Parathyroid adenoma (tissue), 2 donors: Measurements from ENCODE around the gene CDK8.

Experiments
- H2AFZ ChIP-seq: fragments of 300-600 bp; sonication (generic); one replicate; pipeline ENCODE4 v1.7.0; 2017; ENCODE audit warnings: antibody characterized with exemption, mild to moderate bottlenecking
- H3K27ac ChIP-seq: fragments of 300-600 bp; sonication (generic); one replicate; pipeline ENCODE4 v1.7.0; 2017
- H3K27me3 ChIP-seq: fragments of 300-600 bp; sonication (generic); one replicate; pipeline ENCODE4 v1.7.0; 2017; ENCODE audit warnings: low read length; ENCODE audit not compliant: control insufficient read depth, insufficient read depth
- H3K36me3 ChIP-seq: fragments of 300-600 bp; sonication (generic); one replicate; pipeline ENCODE4 v1.7.0; 2017; ENCODE audit warnings: low read length; ENCODE audit not compliant: control insufficient read depth, insufficient read depth
- H3K4me1 ChIP-seq: fragments of 300-600 bp; sonication (generic); one replicate; pipeline ENCODE4 v1.7.0; 2017; ENCODE audit warnings: control low read depth
- H3K4me2 ChIP-seq: fragments of 300-600 bp; sonication (generic); one replicate; pipeline ENCODE4 v1.7.0; 2017; ENCODE audit warnings: low read length
- H3K4me3 ChIP-seq: fragments of 300-600 bp; sonication (generic); one replicate; pipeline ENCODE4 v1.7.0; 2017; ENCODE audit warnings: low read depth, low read length
- H3K79me2 ChIP-seq: fragments of 300-600 bp; sonication (generic); one replicate; pipeline ENCODE4 v1.7.0; 2017; ENCODE audit warnings: control low read depth
- H3K9ac ChIP-seq: fragments of 300-600 bp; sonication (generic); one replicate; pipeline ENCODE4 v1.7.0; 2017; ENCODE audit warnings: mild to moderate bottlenecking
- H3K9me3 ChIP-seq: fragments of 300-600 bp; sonication (generic); one replicate; pipeline ENCODE4 v1.7.0; 2017; ENCODE audit warnings: low read length; ENCODE audit not compliant: control insufficient read depth
- TF ChIP-seq, protein P1 (sequence below): fragments of 300-600 bp; sonication (generic); IDR thresholded peaks from one replicate; pipeline ENCODE4 v1.7.0; 2017; ENCODE audit warnings: antibody characterized with exemption, mild to moderate bottlenecking
- donor health status: primary hyperparathyroidism.

CDK8 gene

DNA sequence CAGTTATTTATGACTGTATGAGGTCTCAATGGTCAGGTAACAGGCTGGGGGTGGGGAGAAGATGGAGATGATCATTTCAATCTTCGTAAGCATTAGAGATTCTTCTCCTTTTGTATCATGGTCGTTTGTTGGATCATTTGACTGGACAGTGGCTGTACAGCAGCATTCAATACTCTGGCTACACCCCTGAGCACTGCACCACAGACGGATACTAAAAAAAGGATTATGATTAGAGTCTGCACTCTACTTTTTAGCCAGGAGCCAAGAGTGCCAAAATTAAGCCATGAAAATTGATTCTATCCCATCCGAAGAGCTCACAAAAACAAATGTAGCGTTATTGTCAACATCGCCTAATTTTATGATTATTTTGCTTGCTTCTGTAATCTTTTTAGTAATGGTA, 41.9 kb downstream of the CDK8 start:
- Histone ChIP-seq H3K27ac (no peak overlapping the region), H3K9ac (no peak overlapping the region)
- TF ChIP-seq, protein P1, sequence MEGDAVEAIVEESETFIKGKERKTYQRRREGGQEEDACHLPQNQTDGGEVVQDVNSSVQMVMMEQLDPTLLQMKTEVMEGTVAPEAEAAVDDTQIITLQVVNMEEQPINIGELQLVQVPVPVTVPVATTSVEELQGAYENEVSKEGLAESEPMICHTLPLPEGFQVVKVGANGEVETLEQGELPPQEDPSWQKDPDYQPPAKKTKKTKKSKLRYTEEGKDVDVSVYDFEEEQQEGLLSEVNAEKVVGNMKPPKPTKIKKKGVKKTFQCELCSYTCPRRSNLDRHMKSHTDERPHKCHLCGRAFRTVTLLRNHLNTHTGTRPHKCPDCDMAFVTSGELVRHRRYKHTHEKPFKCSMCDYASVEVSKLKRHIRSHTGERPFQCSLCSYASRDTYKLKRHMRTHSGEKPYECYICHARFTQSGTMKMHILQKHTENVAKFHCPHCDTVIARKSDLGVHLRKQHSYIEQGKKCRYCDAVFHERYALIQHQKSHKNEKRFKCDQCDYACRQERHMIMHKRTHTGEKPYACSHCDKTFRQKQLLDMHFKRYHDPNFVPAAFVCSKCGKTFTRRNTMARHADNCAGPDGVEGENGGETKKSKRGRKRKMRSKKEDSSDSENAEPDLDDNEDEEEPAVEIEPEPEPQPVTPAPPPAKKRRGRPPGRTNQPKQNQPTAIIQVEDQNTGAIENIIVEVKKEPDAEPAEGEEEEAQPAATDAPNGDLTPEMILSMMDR, result no peak

DNA sequence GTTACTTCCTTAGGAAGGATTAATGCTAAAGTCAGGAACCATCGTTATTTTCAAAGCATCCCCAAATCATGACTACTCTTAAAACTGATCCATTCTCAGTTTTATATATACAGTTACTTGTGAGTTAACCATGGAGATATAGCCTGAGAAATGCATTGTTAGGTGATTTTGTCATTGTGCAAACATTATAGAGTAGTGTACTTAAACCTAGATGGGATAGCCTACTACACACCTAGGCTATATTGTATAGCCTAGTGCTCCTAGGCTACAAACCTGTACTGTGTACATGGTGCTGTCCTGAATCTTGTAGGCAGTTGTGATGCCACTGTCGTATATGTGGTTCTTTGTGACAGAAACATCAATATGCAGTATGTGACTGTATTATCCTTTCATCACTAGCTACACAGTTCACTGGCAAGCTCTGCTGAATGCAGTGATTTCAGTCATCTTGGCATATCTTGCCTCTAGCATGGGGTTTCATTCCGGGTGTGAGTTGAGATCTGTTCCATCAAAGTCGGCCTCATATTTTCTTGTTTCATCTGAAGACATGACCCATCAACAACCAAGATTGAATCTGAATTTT, 45.3 kb downstream of the CDK8 start:
- H3K4me3 ChIP-seq, result no peak overlapping the region
- H2AFZ ChIP-seq, result no peak overlapping the region
- no peak overlapping the region for H3K9ac ChIP-seq
- no peaks in the 10 kb centered on the region for H3K36me3 ChIP-seq
- H3K27me3 ChIP-seq, result no peaks in the 10 kb centered on the region
- H3K4me2 ChIP-seq, result peak overlapping the region; percentile 18
- peaks cover 8% of the 10 kb centered on the region for H3K79me2 ChIP-seq
- peak overlapping the region; percentile 24 for H3K27ac ChIP-seq
- H3K9me3 ChIP-seq, result no peaks in the 10 kb centered on the region
- peaks cover 6% of the 10 kb centered on the region for H3K4me1 ChIP-seq
- TF ChIP-seq, protein P1, result no peak

More for the DNA sequence above, 41.9 kb downstream of the CDK8 start:
- Histone ChIP-seq H3K4me2 (no peak overlapping the region), H2AFZ (no peak overlapping the region), H3K4me3 (no peak overlapping the region), H3K4me1 (peaks cover 6% of the 10 kb centered on the region), H3K9me3 (no peaks in the 10 kb centered on the region), H3K79me2 (no peaks in the 10 kb centered on the region), H3K36me3 (no peaks in the 10 kb centered on the region), H3K27me3 (no peaks in the 10 kb centered on the region)

DNA sequence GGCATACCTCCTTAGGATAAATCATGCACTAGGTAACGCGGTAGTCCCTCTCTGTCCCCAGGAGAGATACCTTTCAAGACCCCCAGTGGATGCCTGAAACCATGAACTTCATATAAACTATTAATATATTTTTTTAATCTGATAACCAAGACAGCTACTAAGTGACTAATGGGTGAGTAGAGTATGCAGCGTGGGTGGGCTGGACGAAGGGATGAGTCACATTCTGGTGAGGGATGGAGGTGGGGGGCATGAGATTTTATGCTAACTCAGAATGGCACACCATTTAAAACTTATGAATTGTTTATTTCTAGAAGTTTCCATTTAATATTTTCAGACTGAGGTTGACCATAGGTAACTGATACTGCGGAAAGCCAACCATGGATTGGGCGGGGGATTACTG, 46.2 kb downstream of the CDK8 start:
- H3K27me3 ChIP-seq, result no peaks in the 10 kb centered on the region
- TF ChIP-seq, protein P1, result no peak

DNA sequence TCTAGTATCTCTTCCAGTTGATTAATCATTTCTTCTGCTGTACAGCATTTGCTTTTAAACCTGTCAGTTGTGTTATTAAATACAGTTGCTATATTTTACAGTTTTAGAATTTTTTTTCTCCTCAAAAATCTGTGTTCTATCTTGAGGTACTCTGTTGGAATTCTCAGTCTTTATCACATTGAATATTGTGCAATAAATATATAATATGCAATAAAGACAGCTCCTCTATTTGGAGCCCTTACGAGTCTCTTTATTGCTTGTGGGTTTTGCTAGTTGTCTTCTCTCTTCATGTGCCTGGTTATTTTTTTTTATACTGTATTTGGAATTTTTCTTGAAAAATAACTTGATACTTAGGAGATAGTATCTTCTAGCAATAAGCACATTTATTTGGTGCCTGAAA, 51.7 kb downstream of the CDK8 start:
- TF ChIP-seq, protein P1, result no peak
- H3K9ac ChIP-seq, result no peak overlapping the region
- no peak overlapping the region for H2AFZ ChIP-seq
- no peaks in the 10 kb centered on the region for H3K9me3 ChIP-seq
- no peaks in the 10 kb centered on the region for H3K36me3 ChIP-seq
- H3K4me1 ChIP-seq, result no peaks in the 10 kb centered on the region
- H3K27ac ChIP-seq, result no peak overlapping the region
- H3K79me2 ChIP-seq, result peaks cover 21% of the 10 kb centered on the region
- no peak overlapping the region for H3K4me2 ChIP-seq
- H3K4me3 ChIP-seq, result no peak overlapping the region
- H3K27me3 ChIP-seq, result no peaks in the 10 kb centered on the region

More for the DNA sequence above, 46.2 kb downstream of the CDK8 start:
- Histone ChIP-seq H2AFZ (no peak overlapping the region), H3K4me3 (no peak overlapping the region), H3K4me2 (peak overlapping the region; percentile 4), H3K79me2 (peaks cover 8% of the 10 kb centered on the region), H3K27ac (peak overlapping the region; percentile 33), H3K4me1 (peaks cover 6% of the 10 kb centered on the region), H3K36me3 (no peaks in the 10 kb centered on the region), H3K9me3 (no peaks in the 10 kb centered on the region), H3K9ac (no peak overlapping the region)

DNA sequence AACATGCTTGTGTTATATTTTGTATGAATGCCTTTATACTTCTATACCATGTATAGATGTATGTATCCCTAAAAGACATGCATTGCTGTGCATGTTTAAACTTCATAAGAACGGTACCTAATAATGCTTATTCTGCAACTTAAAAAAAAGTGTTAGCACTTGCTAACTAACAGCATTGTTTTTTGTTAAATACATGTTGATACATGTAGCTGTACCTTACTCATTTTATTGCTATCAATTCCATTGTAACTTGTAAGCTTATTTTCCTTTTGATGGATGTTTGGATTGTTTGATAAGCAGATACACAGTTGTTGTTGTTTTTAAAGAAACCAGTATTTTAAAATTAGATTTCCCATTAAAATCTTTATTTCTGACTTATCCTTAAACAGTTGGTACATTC, 53.8 kb downstream of the CDK8 start:
- no peaks in the 10 kb centered on the region for H3K36me3 ChIP-seq
- H3K4me3 ChIP-seq, result no peak overlapping the region
- H3K4me2 ChIP-seq, result no peak overlapping the region
- no peak overlapping the region for H3K27ac ChIP-seq
- no peaks in the 10 kb centered on the region for H3K9me3 ChIP-seq
- H3K9ac ChIP-seq, result no peak overlapping the region
- no peaks in the 10 kb centered on the region for H3K4me1 ChIP-seq
- TF ChIP-seq, protein P1, result no peak
- peaks cover 24% of the 10 kb centered on the region for H3K79me2 ChIP-seq
- H3K27me3 ChIP-seq, result no peaks in the 10 kb centered on the region
- H2AFZ ChIP-seq, result no peak overlapping the region
